VCaP (cell line): ENCODE results near the gene CTLA4.

Experiments used
- H3K27ac ChIP-seq: fragments of 450-650 bp; 2 replicates; pipeline ENCODE4 v1.5.1; 2017
- CTCF ChIP-seq: fragments of 450-650 bp; conservative IDR thresholded peaks from 2 replicates; pipeline ENCODE4 v1.5.1; 2017; ENCODE audit warnings: mild to moderate bottlenecking, moderate library complexity

Gene CTLA4

DNA sequence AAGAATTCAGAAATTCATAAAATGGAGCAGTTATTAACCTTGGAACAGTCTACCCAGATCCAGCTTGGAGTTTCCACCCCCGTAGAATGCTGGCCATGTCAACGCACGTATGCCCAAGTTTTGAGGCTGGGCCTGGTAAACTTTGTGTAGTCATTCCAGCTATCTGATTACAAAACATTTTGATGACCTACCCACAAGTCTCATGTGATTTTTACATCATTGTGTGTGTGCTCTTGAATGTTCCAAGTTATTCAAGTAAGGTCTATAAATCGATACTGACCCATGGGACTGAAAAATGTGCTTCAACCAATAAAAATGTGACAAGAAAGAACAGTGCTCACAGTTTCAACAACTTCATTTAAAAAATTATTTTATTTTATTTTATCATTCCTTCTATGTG, 36.5 kb downstream of the CTLA4 start:
- no peak for TF ChIP-seq CTCF
- no peak overlapping the region for H3K27ac ChIP-seq

DNA sequence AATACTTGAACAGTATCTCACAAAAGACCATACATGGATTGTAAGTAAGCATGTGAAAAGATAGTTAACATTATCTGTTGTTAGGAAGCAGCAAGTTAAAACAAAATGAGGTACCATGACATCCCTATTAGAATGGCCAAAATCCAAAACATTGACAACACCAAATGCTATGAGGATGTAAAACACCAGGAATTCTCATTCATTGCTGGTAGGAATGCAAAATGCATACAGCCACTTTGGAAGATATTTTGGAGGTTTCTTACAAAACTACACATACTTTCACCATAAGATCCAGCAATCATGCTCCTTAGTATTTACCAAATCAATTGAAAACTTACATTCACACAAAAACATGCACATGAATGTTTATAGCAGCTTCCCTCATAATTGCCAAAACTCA, 38.1 kb downstream of the CTLA4 start:
- H3K27ac ChIP-seq = no peak overlapping the region
- TF ChIP-seq CTCF = no peak

- H3K27ac ChIP-seq = peak overlapping the region; percentile 79
- no peak for TF ChIP-seq CTCF
These were observed 40.7 kb downstream of the CTLA4 start for GRCh38 chr2:203908066-203908796.

DNA sequence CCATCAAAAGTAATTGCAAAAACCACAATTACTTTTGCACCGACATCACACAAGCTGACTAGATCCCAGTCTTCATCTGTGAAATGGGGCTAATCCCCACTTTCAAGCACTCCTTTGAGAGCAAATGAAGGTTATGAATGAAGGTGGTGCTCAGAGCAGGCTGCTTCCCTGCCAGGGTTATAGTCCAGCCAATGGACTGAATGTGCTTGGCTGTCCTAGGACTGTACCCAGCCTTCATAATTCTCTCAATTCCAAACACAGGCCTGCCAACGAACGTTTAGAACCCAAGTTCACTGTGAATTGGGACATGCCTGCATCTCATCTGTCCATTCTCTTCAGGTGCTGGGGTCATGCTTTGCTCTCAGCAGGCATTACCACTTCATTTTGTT, 41.2 kb downstream of the CTLA4 start:
- peak overlapping the region; percentile 79 for H3K27ac ChIP-seq
- no peak for TF ChIP-seq CTCF

GRCh38 chr2:203909261-203909967, 41.8 kb downstream of the CTLA4 start:
- peak; percentile 86 for TF ChIP-seq CTCF
- peak overlapping the region; percentile 79 for H3K27ac ChIP-seq

DNA sequence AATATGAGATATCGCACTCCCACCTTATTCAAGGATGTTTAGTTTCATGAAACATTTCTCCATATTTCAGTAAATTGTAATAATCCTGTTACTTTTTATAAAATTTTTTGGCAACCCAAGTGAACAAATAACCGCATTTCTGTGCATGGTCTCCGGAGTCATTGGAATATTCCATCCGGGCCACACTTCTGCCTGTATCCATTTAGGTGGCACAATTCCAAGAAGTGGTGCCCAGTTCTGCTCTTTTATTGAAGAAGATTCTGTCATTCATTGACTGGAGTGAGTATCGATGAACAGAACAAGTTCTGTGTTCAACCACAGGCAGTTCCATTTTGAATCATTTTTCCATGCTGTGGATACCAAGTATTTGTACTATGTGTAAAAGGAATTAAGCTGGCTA, 42.4 kb downstream of the CTLA4 start:
- peak; percentile 52 for TF ChIP-seq CTCF
- peak overlapping the region; percentile 79 for H3K27ac ChIP-seq

- H3K27ac ChIP-seq = no peak overlapping the region
- TF ChIP-seq CTCF = no peak
These were observed 46.4 kb downstream of the CTLA4 start for GRCh38 chr2:203913947-203914346.
